Posterior cingulate gyrus (tissue), 11 donors: ENCODE measurements around the gene CDC42BPB.
A peak's percentile ranks its signal among the peaks of the same experiment; 100 is the strongest.

Source experiments
- DNase-seq, 10 donors: peaks; one replicate each; pipeline versions ENCODE4 v3.0.0 to v3.0.0-alpha.2; 2020 to 2021; ENCODE audit warnings: mixed read lengths in 3 of 10
- intact Hi-C: fragments of 100-400 bp; cut with DNase I; formaldehyde crosslinking; loops from one replicate; pipeline ENCODE4 v1.15.1; 2023

The CDC42BPB gene

DNA sequence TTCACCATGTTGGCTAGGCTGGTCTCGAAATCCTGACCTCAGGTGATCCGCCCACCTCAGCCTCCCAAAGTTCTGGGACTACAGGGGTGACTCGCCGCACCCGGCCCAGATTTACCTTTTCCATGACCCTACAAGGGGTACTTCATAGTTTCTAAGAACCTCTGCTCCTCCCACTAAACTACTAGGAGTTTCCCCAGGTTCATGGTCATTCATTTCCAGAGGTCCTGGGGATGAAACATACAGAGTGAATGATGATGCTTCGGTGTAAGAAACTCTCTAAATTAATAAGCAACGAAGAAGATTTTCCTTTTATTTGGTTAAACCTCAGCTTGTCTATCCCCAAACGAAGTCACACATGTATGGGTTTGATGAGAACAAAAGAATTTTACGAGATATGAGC, 77.9 kb downstream of the CDC42BPB start:
- intact Hi-C loops = no loop called here
- peak in 1 of 10 donors; percentile 29 for DNase-seq

- intact Hi-C loops = no loop called here
- peak in 1 of 10 donors; percentile 69 for DNase-seq
Observed at GRCh38 chr14:102977475-102977874, 79.9 kb downstream of the CDC42BPB start.

GRCh38 chr14:102975662-102976061, 81.7 kb downstream of the CDC42BPB start:
- intact Hi-C loops = no loop called here
- peak in 2 of 10 donors; percentile 46 to 48 for DNase-seq

DNA sequence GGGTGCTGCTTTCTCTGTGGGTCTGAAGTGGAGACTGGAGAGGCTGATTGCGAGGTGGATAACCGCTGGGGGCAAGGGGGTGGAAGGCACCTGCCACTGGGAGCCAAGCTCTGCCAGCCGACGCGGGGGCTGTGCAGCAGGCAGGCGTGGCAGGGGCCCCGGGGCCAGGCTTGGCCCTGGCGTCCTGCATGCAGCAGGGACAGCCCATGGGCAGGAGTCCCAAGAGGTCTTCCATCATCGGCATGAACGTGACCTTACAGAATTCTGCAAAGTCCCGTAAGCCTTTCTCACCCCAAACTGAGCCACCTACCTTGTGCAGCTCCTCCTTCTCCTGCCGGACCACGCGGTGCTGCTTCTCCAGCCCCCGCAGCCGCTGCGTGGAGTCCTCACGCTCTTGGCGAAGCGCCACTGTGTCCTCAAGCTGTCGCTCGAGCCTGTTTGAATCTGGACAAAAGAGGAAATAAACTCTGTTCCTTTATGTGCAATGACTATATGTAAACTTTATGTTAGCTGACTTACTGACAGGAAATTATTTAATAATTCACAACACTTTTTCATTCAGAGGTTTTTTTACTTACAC, 83.6 kb downstream of the CDC42BPB start:
- intact Hi-C loops = loop anchor here (5.0 kb wide), 1 partner anchor 84 kb away; the partner anchor contains the start of gene CDC42BPB
- DNase-seq = peak in 5 of 10 donors; percentile 30 to 90 (median 84)

GRCh38 chr14:102971836-102972606, 85.3 kb downstream of the CDC42BPB start:
- intact Hi-C loops = loop anchor here (5.0 kb wide), 1 partner anchor 85 kb away; the partner anchor contains the start of gene CDC42BPB

DNA sequence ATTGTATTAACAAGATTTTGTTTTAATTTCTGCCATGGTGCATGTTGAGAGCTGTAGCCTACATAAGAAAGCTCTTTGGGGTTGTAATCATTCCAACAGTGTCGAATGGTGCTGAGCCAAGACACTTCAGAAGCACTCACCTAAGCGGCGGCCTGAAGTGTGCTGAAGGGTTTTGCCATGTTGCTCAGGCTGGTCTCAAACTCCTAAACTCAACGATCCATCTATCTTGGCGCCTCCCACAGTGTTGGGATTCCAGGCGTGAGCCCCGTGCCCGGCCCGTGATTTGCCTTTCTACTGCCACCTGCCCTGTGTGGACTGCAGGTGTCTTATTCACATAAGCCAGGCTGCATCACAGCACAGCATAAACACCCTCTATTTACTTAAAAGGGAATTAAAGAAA, 86.0 kb downstream of the CDC42BPB start:
- intact Hi-C loops = loop anchor here (5.0 kb wide), 1 partner anchor 86 kb away; the partner anchor contains the start of gene CDC42BPB
- peak in 2 of 10 donors; percentile 39 to 57 for DNase-seq

More at GRCh38 chr14:102971836-102972606, 85.3 kb downstream of the CDC42BPB start:
- peak in 2 of 10 donors; percentile 62 to 78 for DNase-seq

DNA sequence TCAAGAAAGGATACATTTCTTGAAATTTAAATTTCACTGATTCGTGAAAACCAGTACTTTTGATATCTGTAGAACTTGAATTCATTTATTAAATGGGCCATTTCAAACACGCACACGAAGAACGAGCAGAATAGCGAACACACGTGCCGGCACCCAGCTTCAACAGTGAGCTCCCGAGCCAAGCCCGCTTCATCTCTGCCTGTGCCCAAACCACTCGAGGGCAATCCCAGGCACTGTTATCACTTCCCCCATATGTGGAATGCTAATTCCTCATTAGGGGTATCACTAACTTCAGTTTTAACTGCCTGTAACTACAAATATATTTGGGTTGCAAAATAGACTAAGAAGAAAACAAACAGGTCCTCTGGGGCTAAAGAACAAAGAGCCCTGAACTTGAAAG, 86.9 kb downstream of the CDC42BPB start:
- peak in 1 of 10 donors; percentile 29 for DNase-seq
- intact Hi-C loops = loop anchor here (5.0 kb wide), 1 partner anchor 87 kb away; the partner anchor contains the start of gene CDC42BPB

- DNase-seq = peak in 3 of 10 donors; percentile 2 to 45 (median 45)
- intact Hi-C loops = loop anchor here (5.0 kb wide), 1 partner anchor 87 kb away; the partner anchor contains the start of gene CDC42BPB
Observed at GRCh38 chr14:102969901-102970300, 87.4 kb downstream of the CDC42BPB start.

DNA sequence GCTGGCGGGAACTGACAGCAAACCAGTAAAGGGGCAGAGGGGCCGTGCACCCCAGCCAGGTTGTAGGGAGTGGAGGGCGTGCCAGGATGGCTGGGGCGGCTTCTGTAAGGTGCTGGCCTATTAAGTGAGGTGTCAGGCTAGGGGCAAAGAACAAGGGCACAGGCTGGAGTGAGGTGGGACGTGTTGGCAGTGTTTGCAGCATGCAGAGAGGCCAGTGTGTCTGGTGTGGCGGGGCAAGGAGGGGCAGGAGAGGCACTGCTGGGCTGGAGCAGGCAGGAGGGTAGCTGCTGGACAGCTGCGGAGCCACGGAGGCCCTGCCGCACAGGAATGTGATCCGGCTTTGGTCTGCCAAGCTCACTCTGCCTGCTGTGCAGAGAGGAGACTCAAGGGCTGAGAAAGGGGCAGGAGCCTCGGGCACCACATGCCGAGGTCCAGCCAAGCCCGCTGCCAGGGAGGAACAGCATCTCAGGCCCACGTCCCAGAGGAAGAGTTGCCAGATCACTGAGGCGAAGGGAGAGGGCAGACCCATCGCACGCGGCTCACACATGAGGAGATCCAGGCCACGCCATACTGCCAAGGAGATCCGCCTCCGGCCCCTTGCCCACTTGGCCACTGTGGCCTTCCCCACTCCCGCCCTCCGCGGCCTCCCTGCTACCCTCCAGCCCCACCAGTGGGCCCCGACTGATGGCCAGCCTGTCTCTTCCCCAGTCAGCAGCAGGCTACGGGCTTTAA, 88.1 kb downstream of the CDC42BPB start:
- peak in 3 of 10 donors; percentile 22 to 80 (median 72) for DNase-seq
- intact Hi-C loops = no loop called here

- peak in 1 of 10 donors; percentile 0 for DNase-seq
- intact Hi-C loops = no loop called here
Observed at GRCh38 chr14:102968306-102968705, 89.0 kb downstream of the CDC42BPB start.

DNA sequence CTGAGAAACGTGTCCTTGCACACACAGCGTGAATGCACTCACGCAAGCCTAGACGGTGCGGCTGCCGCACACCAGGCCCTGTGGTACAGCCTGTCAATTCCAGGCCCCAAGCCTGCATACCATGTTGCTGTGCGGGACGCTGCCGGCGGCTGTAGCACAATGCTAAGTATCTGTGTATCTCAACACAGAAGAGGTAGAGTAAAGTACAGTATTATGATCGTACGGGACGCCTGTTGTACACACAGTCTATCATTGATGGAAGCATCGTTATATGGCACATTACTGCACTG, 89.9 kb downstream of the CDC42BPB start:
- DNase-seq = peak in 3 of 10 donors; percentile 7 to 80 (median 64)
- intact Hi-C loops = no loop called here

- intact Hi-C loops = no loop called here
- DNase-seq = peak in 3 of 10 donors; percentile 5 to 72 (median 61)
Observed at GRCh38 chr14:102966681-102967505, 90.5 kb downstream of the CDC42BPB start.

GRCh38 chr14:102965971-102966655, 91.2 kb downstream of the CDC42BPB start:
- DNase-seq = peak in 2 of 10 donors; percentile 40 to 53
- intact Hi-C loops = no loop called here

DNA sequence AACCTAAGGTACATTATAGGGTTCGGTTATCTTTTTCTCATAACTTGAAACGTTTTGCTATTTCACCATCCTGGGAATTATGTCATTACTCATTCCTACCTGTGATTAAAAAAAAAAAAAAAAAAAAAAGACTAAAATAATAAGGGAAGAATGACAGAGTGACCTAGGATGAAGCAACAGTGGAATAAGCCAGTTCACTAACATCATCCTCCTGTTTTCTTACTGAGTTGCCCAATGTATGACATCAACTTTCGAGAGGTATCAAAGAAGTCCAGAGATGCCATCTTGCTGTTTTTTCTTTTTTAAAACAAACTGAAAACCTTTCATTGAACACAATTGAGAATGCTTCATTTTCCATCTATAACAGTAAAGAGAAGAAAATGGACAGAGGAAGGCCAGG, 92.1 kb downstream of the CDC42BPB start:
- DNase-seq = no peak
- intact Hi-C loops = no loop called here

DNA sequence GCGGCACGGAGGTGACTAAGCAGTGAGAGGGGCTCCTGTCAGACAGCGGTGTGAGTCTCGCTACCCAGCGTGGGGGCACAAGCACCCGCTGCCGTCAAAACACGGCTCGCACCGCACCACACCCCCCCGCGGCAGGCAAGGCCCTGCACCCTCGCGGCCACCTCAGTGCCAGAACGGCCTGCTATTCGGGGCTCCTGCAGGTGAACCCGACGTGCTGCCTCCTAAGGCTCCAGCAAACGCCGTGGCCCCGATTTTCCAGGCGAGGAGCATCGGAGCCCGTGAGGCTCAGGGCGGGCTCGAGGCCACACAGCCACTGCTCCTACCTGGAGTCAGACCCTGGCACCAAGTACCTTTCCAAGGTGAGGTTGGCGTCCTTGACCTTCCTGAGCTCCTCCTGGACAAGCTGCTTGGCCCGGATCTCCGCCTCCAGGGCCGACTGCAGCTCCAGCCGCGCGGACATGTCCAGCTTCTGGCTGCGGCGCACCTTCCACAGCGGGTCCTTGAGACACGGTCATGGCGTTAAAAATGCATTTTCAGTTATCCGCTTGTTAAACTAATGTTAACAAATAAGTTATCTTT, 93.1 kb downstream of the CDC42BPB start:
- intact Hi-C loops = no loop called here
- DNase-seq = peak in 2 of 10 donors; percentile 71 to 73

GRCh38 chr14:102962111-102962627, 95.2 kb downstream of the CDC42BPB start:
- intact Hi-C loops = no loop called here
- peak in 1 of 10 donors; percentile 55 for DNase-seq

DNA sequence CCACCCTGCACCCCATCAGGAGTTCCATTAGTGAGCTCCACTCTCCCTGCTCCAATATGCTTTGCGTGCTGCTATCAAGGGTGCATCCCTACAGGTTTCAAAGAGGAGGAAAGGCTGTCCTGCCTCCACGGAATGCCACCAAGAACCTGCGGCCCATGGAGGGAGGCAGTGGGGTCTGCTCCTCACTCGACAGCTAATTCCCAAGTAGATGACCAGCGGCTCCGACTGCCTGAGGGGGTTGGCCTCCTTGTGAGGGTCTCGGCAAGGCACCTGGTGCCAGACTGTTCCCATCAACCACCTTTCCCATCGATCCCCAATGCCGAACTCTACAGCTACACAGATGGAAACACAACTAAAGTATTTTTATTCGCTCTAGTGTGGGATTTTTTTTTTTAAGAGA, 98.9 kb downstream of the CDC42BPB start:
- DNase-seq = peak in 3 of 10 donors; percentile 32 to 68 (median 59)
- intact Hi-C loops = no loop called here

DNA sequence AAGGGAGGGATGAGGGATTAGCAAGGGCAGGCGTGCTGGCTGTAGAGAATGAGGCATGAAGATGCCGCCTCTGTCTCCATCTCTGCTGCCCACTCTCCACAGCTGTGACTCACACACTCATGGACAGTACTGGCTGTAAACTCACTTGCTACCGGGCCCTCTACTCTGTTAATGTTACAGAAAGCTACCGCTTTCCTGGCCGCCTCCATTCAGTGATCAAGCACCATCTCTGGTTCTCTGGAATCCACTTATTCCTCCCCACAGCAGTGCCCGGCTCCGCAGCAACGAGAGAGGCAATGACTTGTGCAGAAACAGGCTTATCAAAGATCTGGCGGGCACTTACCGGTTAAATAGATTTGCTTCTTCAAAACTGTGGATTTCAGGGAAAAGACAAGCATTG, 100.1 kb downstream of the CDC42BPB start:
- intact Hi-C loops = no loop called here
- peak in 7 of 10 donors; percentile 33 to 90 (median 54) for DNase-seq
